GM12873 (cell line): ENCODE measurements around the gene KCNN4.

Source experiments
- TF ChIP-seq, protein P1 (sequence below): IDR thresholded peaks from 2 replicates; pipeline ENCODE4 v1.5.1; 2012; ENCODE audit warnings: low read depth, mild to moderate bottlenecking, moderate library complexity, low read length, control low read depth; ENCODE audit not compliant: insufficient read depth; ENCODE audit errors: missing control alignments

The KCNN4 gene

DNA sequence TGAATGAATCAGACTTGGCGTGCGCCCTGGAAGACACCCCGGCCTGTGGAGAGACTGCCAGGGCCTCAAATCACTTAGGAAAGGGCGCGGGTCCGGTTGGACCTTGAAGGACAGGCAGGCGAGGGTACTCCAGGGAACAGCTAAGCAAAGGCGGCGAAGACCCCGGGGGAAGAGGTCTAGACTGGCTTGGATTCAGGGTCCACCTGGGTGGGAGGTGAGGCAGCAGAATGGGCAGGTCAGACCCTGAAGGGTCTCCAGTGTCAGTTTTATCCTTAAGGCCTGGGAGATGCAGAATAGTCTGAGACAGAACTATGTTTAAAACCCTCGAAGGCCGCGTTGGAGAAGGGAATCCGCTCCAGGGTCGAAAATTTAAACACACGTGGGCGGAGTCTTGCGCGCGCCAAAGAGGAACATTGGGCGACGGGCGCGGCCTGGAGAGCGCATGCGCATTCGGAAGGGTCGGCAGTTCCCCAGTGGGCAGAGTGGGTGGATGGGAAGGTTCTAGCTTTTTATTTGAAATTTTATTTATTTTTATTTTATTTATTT is 25.4 kb downstream of the KCNN4 start:
- TF ChIP-seq, protein P1, sequence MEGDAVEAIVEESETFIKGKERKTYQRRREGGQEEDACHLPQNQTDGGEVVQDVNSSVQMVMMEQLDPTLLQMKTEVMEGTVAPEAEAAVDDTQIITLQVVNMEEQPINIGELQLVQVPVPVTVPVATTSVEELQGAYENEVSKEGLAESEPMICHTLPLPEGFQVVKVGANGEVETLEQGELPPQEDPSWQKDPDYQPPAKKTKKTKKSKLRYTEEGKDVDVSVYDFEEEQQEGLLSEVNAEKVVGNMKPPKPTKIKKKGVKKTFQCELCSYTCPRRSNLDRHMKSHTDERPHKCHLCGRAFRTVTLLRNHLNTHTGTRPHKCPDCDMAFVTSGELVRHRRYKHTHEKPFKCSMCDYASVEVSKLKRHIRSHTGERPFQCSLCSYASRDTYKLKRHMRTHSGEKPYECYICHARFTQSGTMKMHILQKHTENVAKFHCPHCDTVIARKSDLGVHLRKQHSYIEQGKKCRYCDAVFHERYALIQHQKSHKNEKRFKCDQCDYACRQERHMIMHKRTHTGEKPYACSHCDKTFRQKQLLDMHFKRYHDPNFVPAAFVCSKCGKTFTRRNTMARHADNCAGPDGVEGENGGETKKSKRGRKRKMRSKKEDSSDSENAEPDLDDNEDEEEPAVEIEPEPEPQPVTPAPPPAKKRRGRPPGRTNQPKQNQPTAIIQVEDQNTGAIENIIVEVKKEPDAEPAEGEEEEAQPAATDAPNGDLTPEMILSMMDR, result no peak

DNA sequence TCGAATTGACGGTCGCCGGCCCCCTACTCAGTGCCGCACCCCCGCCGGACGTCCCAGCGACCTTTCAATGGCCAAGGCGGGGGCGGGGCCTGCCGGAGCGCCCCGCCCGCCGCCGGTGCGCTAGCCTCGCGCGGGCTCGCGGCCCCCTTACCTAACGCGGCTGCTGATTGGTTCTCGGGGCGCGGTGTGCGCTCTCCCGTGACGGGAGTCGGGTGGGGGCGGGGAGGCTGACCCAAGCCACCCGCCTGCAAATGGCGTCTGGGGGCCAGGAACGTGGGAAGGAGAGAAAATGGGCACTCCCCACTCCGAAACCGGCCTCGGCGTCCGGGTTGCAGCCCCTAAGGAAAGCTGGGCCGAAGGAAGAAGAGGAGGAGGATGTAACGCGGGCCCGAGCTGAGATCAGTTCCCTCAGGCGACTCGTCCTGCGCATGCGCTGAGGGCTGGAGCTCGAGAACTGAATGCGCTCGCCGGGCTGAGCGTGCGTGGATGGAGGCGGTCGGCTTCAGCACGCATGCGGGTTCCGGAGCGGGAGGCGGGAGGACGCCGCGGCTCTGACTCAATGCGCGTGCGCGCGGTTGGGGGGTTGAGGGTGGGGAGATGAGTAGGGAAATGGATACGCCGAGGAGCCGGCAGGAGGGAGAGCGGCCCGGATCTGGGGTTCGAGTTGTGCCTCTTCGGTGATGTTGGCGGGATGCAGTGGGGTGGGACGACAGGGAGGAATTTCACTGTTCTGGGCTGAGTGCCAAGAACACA is 26.1 kb downstream of the KCNN4 start, which contains the start of gene SMG9:
Gene SMG9, minus strand, starts transcription at position 460 of the 753 bp plus-strand sequence. CDS start 4,221 bp downstream, outside the sequence.
- TF ChIP-seq, protein P1, result no peak

DNA sequence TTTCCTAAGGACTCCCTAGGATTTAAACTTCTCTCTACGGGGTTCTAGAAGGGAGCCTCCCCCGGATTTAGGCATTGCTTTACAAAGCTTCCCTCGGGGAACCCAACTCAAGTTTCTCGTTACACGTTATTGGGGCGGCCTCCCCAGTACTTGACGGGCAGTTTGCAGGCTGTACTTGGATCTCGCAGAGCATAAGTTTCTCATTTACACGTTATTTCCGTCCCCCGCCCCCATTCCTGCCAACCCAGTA is 26.6 kb downstream of the KCNN4 start:
- TF ChIP-seq, protein P1, result no peak

DNA sequence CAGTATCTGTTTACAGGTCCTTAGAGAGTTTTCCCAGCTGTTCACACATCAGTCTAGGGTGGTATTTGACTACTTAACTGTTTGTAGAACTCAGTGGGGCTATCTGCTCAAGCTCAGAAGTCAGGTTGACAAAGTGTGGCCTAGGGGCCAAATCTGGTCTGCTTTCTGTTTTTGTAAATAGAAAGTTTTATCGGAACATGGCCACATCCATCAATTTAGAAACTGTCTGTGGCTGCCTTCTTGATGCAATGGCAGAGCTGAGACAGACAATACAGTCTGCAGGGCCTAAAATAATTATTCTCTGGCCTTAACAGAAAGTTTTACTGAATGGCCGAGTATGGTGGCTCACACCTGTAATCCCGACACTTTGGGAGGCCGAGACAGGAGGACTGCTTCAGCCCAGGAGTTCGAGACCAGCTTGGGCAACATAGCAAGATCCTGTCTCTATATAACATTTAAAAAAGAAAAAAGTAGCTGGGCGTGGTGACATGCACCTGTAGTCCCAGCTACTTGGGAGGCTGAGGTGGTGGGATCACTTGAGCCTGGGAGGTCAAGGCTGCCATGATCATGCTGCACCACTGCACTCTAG is 28.4 kb downstream of the KCNN4 start:
- TF ChIP-seq, protein P1, result no peak

DNA sequence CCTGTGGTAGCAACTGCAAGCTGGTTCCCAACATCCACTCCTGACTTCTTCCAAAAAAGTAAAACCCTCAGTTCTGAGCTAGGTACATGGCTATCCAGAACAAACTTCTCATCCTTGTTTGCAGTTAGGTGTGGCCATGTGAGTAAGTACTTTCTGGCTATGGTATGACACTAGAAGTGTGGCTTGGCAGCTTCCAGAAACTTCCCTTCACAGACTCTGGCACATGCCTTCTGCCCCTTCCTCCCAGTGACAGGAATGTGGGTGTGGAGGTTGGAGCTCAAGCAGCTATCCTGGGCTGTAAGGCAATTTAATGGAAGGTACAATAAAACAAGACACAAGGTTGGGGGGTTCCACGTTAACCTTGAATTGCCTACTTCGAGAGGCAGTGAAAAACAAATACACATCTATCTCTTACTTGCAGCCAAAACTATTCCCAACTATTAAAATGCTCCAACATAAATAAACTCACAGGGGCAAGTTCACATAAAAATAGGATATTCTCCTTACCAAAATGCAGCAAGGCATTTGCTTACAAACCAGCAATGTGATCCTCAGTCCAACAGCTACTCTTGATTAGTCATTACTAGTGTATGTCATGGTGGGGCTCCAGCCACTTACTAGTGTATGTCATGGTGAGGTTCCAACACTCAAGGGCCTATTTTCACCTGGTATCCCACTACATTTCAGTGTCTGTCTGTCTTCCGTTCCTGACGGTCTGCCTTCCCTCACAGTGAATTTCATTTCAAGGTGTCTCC is 29.1 kb downstream of the KCNN4 start:
- TF ChIP-seq, protein P1, result no peak

DNA sequence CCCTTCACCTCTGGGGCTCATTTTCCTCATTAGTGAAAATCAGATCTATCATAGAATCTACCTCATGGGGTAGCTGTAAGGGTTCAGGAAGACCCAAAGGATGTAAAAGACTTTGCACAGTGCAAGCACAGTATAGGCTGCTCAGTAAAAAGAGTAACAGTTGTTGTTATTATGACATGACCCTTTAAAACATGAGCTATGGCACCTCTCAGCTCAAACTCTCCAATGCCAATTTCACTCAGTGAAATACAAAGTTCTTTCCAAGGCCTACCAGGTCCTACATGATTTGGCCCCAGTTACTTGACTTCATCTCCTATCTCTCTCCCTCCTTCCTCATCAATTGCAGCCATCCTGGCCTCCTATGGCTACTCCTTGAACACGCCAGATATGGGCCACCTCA is 30.9 kb downstream of the KCNN4 start:
- TF ChIP-seq, protein P1, result no peak

DNA sequence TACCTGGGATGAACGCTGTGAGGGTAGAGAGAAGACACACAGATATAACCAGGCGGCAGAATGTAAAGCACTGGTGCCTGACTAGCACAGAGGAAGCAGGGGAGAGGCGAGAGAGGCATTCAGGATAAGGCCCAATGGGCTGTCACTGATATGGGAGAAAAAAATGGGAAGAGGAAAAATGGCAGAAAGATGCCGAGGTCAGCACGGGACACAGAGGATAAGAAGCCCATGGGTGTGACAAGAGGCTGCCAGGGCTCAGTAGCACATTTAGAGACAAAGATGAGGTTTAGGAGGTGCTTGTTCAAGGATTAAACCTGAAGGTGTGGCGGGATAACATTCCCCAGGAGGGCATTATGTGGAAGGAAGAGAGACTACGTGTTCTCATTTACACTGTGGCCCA is 31.6 kb downstream of the KCNN4 start:
- TF ChIP-seq, protein P1, result no peak
